GM12878 (cell line): ENCODE data around the gene ZNF775. TPM values are rescaled to one million over a fixed set of nuclear protein-coding genes. Genes with fewer than 3 reads are reported as not detected.

Experiments
- BMI1 ChIP-seq: fragments of 450-650 bp; IDR thresholded peaks from 2 replicates; pipeline ENCODE4 v1.6.1; 2016; ENCODE audit warnings: mild to moderate bottlenecking, moderate library complexity, borderline replicate concordance
- CBFB ChIP-seq: IDR thresholded peaks from 2 replicates; pipeline ENCODE4 v1.6.1; 2016; ENCODE audit warnings: antibody characterized with exemption, low read depth
- CEBPB ChIP-seq, 2 experiments: fragments of 150-350 bp in 1 of 2; IDR thresholded peaks; 2 replicates each; pipeline ENCODE4 v1.6.1; 2012 to 2014; ENCODE audit warnings: low read depth in 2 of 2, low read length in 2 of 2, borderline replicate concordance in 1 of 2, inconsistent platforms in 1 of 2
- CREB1 ChIP-seq: IDR thresholded peaks from 2 replicates; pipeline ENCODE4 v1.6.1; 2012; ENCODE audit warnings: low read depth, mild to moderate bottlenecking, inconsistent platforms
- CTCF ChIP-seq, 3 experiments: IDR thresholded peaks in 2 of 3; conservative IDR thresholded peaks in 1 of 3; 2 replicates each; pipeline ENCODE4 v1.5.1; 2011; ENCODE audit warnings: low read depth in 3 of 3, low read length in 3 of 3, mild to moderate bottlenecking in 3 of 3, control low read depth in 2 of 3, moderate library complexity in 2 of 3, inconsistent platforms in 1 of 3, mixed read lengths in 1 of 3; ENCODE audit not compliant: control insufficient read depth in 2 of 3, insufficient read depth in 1 of 3; ENCODE audit errors: extremely low read depth in 1 of 3
- E2F8 ChIP-seq: fragments of 450-650 bp; IDR thresholded peaks from 2 replicates; pipeline ENCODE4 v1.6.1; 2018; ENCODE audit warnings: mild to moderate bottlenecking, low read depth, moderate library complexity; ENCODE audit not compliant: partially characterized antibody
- ESRRA ChIP-seq: IDR thresholded peaks from 2 replicates; pipeline ENCODE4 v1.6.1; 2012; ENCODE audit warnings: mild to moderate bottlenecking, low read length, improper control_type of control experiment
- HSF1 ChIP-seq: fragments of 150-350 bp; IDR thresholded peaks from 2 replicates; pipeline ENCODE4 v1.6.1; 2014; ENCODE audit warnings: mild to moderate bottlenecking, low read depth, low read length
- IKZF2 ChIP-seq, 2 experiments: fragments of 450-650 bp; IDR thresholded peaks; 2 replicates each; pipeline ENCODE4 v1.6.1; 2017; ENCODE audit warnings: mild to moderate bottlenecking in 2 of 2, moderate library complexity in 2 of 2
- IRF4 ChIP-seq: IDR thresholded peaks from 2 replicates; pipeline ENCODE4 v1.6.1; 2011; ENCODE audit warnings: low read depth, low read length
- MAX ChIP-seq: IDR thresholded peaks from 2 replicates; pipeline ENCODE4 v1.6.1; 2012; ENCODE audit warnings: low read depth, low read length, improper control_type of control experiment
- PBX3 ChIP-seq: IDR thresholded peaks from 2 replicates; pipeline ENCODE4 v1.6.1; 2011; ENCODE audit warnings: mild to moderate bottlenecking, low read depth, low read length, moderate library complexity; ENCODE audit not compliant: insufficient replicate concordance
- RAD51 ChIP-seq: fragments of 450-650 bp; IDR thresholded peaks from 2 replicates; pipeline ENCODE4 v1.6.1; 2016; ENCODE audit warnings: moderate library complexity, mild to moderate bottlenecking, inconsistent platforms
- REST ChIP-seq: IDR thresholded peaks from 2 replicates; pipeline ENCODE4 v1.6.1; 2012; ENCODE audit warnings: mild to moderate bottlenecking, low read depth, low read length
- SIX5 ChIP-seq: IDR thresholded peaks from 2 replicates; pipeline ENCODE4 v1.6.1; 2011; ENCODE audit warnings: mild to moderate bottlenecking, low read depth, low read length, moderate library complexity; ENCODE audit not compliant: severe bottlenecking
- SP1 ChIP-seq: IDR thresholded peaks from one replicate; pipeline ENCODE4 v1.6.1; 2011; ENCODE audit warnings: low read depth, low read length
- STAT3 ChIP-seq: IDR thresholded peaks from 2 replicates; pipeline ENCODE4 v1.6.1; 2011; ENCODE audit warnings: low read depth, low read length, improper control_type of control experiment
- TCF3 ChIP-seq: IDR thresholded peaks from 2 replicates; pipeline ENCODE4 v1.6.1; 2012; ENCODE audit warnings: low read depth, mild to moderate bottlenecking, low read length, borderline replicate concordance; ENCODE audit not compliant: insufficient read depth
- ZNF207 ChIP-seq: fragments of 450-650 bp; IDR thresholded peaks from 2 replicates; pipeline ENCODE4 v1.6.1; 2014; ENCODE audit warnings: antibody characterized with exemption, mild to moderate bottlenecking, borderline replicate concordance
- ZNF217 ChIP-seq: fragments of 450-650 bp; IDR thresholded peaks from 2 replicates; pipeline ENCODE4 v1.6.1; 2017; ENCODE audit warnings: antibody characterized with exemption, mild to moderate bottlenecking
- polyA plus RNA-seq, 11 experiments: library from polyadenylated mRNA; depleted of rRNA in 4 of 11; unstranded in 6 of 11; stranded (reverse) in 5 of 11; fragments of >200 nt; fragmentation: Nextera tagmentation in 4 of 11; fragmentation: Illumina TruSeq in 1 of 11; extraction: Ambion mirVana in 4 of 11; extraction: Trizol in 1 of 11; gene quantifications; 1 replicate in 1 of 11; 2 replicates in 10 of 11; pipeline versions ENCODE4 v1.2.1 to v1.2.3, GENCODE V29; 2011 to 2016; ENCODE audit warnings: inconsistent platforms in 2 of 11, missing spikeins in 2 of 11, low read depth in 1 of 11
- total RNA-seq, 4 experiments: library from RNA; depleted of rRNA in 3 of 4; stranded (reverse); fragments of >200 nt in 3 of 4; fragmentation: Illumina TruSeq in 1 of 4; extraction: Trizol in 1 of 4; gene quantifications; 2 replicates each; pipeline versions ENCODE4 v1.2.1 to v1.2.3, GENCODE V29; 2013 to 2021

Gene ZNF775
- total and polyA plus RNA-seq, 10 of the 15 experiments (the other 5 are each of a cell fraction or from before 2014, with no cell fraction given), result 0.05 to 14.3 (median 2.1) TPM

GRCh38 chr7:150367677-150368095, 11.4 kb upstream of the ZNF775 start (continued):
- TF ChIP-seq E2F8, result no peak
- no peak for TF ChIP-seq HSF1
- no peak for TF ChIP-seq CTCF (IDR thresholded peaks at IDR 0.05 in 2 of 3, conservative IDR thresholded peaks at IDR 0.05 in 1 of 3; ENCODE audit: control insufficient read depth in 2 of 3, extremely low read depth in 1 of 3, insufficient read depth in 1 of 3, low read depth in 3 of 3, low read length in 3 of 3)
- TF ChIP-seq PBX3, result no peak
- TF ChIP-seq SP1, result no peak
- TF ChIP-seq TCF3, result no peak
- TF ChIP-seq IRF4, result no peak
- no peak for TF ChIP-seq ZNF207
- TF ChIP-seq BMI1, result no peak
- TF ChIP-seq RAD51, result peak; percentile 36
- TF ChIP-seq STAT3, result no peak
- TF ChIP-seq ESRRA, result no peak
- TF ChIP-seq IKZF2 (IDR thresholded peaks at IDR 0.05), result peak in 1 of 2 experiments; percentile 80; a peak in 2 of 4 replicates
- no peak for TF ChIP-seq CEBPB (IDR thresholded peaks at IDR 0.05; ENCODE audit: borderline replicate concordance in 1 of 2, low read depth in 2 of 2, low read length in 2 of 2)
- TF ChIP-seq MAX, result no peak
- no peak for TF ChIP-seq CREB1
- TF ChIP-seq SIX5, result no peak
- no peak for TF ChIP-seq REST
- 0 out of 2 replicates have a peak, but pooled peaks have one; percentile 56 for TF ChIP-seq ZNF217
- 0 out of 2 replicates have a peak, but pooled peaks have one; percentile 56 for TF ChIP-seq CBFB
